Astrocyte of the cerebellum (primary cell): Measurements from ENCODE around the gene LMOD1.

Source experiments
- DNase-seq: peaks from one replicate; pipeline ENCODE4 v3.0.0-alpha.2; 2011; ENCODE audit warnings: low read depth
- H3K4me3 ChIP-seq: 2 replicates; pipeline ENCODE4 v1.5.1; 2011; ENCODE audit warnings: mild to moderate bottlenecking, low read depth, low read length, moderate library complexity
- in situ Hi-C: cut with HindIII; loops from 2 replicates; pipeline ENCODE4 v1.10.0; 2017; ENCODE audit warnings: low sequenced_read_pairs
- TF ChIP-seq, protein P1 (sequence below): IDR thresholded peaks from 2 replicates; pipeline ENCODE4 v1.5.1; 2012; ENCODE audit warnings: low read length, low read depth, moderate library complexity, mild to moderate bottlenecking; ENCODE audit errors: missing control alignments

LMOD1 gene

DNA sequence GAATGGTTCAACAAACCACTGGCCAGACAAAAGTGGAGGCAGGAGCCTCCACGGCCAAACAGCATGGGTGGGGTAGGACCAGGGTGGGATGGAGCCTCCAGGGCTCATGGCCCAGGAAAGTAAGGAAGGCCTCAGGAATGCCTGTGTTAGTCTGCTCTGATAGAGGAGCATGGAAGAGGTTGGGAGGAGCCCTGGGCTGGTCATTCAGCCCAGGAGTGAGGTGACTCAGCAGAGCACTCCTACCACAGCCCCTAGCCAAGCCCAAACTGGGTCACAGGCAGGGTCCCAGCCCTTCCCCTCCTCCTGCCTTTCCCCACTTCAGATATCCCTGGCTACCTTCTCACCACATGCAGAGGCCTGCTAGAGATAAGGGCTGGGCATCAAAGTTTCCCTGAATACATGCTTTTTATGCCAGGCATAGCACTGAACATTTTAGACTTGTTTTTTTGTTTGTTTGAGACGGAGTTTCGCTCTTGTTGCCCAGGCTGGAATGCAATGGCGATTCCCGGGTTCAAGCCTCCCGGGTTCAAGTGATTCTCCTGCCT is 60.7 kb downstream of the LMOD1 start:
- H3K4me3 ChIP-seq, result no peak overlapping the region
- TF ChIP-seq, protein P1, sequence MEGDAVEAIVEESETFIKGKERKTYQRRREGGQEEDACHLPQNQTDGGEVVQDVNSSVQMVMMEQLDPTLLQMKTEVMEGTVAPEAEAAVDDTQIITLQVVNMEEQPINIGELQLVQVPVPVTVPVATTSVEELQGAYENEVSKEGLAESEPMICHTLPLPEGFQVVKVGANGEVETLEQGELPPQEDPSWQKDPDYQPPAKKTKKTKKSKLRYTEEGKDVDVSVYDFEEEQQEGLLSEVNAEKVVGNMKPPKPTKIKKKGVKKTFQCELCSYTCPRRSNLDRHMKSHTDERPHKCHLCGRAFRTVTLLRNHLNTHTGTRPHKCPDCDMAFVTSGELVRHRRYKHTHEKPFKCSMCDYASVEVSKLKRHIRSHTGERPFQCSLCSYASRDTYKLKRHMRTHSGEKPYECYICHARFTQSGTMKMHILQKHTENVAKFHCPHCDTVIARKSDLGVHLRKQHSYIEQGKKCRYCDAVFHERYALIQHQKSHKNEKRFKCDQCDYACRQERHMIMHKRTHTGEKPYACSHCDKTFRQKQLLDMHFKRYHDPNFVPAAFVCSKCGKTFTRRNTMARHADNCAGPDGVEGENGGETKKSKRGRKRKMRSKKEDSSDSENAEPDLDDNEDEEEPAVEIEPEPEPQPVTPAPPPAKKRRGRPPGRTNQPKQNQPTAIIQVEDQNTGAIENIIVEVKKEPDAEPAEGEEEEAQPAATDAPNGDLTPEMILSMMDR, result no peak
- DNase-seq, result no peak
- in situ Hi-C loops, result no loop called here

DNA sequence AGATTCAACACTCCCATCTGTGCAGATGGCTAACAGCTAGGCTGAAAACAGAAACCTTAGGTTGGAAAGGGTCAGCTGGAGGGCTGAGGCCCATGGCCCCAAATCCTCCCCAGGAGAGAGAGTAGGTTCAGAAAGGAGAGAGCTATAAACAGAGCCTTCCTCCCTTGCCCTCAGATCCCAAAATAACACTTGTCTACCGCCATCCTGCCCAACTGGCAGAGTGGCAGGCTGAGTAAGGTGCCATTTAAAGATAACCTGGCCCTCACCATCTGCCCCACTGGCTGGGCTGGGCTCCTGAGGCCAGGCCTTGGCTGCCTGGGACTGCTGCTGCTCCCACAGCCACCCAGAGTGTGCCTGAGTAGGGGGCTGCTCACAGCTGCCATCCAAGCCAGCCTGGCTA is 61.9 kb downstream of the LMOD1 start:
- DNase-seq, result no peak
- TF ChIP-seq, protein P1, result no peak
- H3K4me3 ChIP-seq, result no peak overlapping the region
- in situ Hi-C loops, result no loop called here

DNA sequence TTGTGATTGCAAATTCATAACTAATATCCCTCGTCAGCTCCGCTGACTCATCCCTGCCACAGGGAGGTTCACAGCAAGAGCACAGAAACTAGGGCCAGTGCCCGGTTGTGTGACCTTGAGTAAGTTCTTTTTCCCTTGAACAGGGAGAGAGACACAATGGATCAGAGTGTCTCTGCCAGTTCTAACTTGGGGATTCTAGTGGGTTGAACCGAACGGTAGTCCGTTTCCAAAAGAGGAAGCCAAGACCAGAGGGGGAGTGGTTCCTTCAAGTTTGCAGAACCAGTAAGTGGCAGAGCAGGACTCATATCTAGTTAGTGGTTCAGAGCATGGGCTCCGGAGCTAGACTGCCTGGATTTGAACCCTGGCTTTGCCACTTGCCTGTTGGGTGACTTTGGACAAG is 62.6 kb downstream of the LMOD1 start:
- no peak for DNase-seq
- TF ChIP-seq, protein P1, result no peak
- H3K4me3 ChIP-seq, result no peak overlapping the region
- in situ Hi-C loops, result no loop called here

DNA sequence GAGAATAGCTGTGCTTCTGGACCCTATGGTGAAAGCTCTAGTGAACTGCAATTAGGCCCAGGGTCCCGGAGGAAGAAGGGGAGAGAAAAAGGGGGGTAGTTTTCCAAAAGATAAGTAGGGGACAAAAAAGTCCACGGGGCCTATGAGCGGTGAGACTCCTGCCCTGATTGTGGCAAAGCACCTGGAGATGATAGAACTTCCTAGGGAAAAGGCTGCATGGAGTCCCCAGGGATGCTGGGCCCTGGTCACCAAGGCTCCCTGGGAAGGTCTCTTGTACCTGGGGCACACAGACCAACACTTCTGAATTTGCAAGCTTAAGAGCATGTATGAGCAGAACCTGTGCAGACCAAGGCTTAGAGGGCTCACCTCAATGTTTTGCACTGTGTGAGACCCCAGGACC is 63.1 kb downstream of the LMOD1 start:
- no peak for DNase-seq
- in situ Hi-C loops, result no loop called here
- TF ChIP-seq, protein P1, result no peak
- no peak overlapping the region for H3K4me3 ChIP-seq

DNA sequence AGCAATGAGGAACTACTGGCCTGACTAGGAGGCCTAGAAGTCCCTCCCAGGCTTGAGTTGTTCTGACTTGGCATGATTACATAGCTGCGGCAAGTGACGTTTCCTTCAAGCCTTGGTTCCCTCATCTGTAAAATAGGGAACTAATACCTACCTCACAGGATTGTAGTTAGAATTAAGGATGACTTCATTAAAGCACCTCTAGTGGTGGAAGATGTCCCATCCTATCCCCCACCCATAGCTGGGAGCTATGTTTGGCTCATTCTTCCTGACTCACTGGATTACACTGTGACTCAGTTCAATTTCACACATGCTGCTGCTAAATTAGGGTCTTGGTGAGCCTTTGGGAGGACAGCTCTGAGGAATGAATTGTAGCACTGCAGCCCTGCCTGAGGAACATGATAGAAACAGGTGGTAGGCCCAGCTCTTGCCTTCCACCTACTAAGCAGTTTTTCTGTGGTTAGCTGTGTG is 63.6 kb downstream of the LMOD1 start:
- in situ Hi-C loops, result no loop called here
- no peak overlapping the region for H3K4me3 ChIP-seq
- no peak for DNase-seq
- TF ChIP-seq, protein P1, result peak; percentile 19

DNA sequence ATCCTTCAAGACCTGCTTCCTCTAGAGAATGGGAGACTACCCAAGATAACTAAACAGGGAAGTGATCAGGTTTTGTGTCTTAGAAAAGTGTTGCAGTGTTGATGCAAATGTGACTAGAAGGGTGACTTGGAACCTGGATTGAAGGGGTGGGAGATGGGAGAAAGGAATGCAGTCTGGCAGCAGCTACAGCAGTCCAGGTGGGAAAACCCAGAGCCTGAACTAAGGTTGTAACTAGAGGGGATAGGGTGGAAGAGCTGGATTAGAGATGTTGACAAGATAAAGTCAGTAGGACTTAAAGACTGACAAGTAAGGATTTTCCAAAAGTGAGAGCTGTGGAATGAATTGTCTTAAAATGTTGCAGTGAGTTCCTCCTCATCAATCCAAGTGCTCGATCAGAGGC is 64.7 kb downstream of the LMOD1 start:
- no peak overlapping the region for H3K4me3 ChIP-seq
- no peak for DNase-seq
- TF ChIP-seq, protein P1, result no peak
- in situ Hi-C loops, result no loop called here
